Stomach (tissue), 4 donors: ENCODE measurements around the gene SIGMAR1.

Experiments
- CTCF ChIP-seq, 7 experiments: fragments of 450-650 bp in 4 of 7; fragments of 200-600 bp in 3 of 7; sonication (generic) in 3 of 7; IDR thresholded peaks; one replicate each; pipeline ENCODE4 v1.5.1; 2016 to 2019; ENCODE audit warnings: antibody characterized with exemption in 7 of 7, control low read depth in 2 of 7, mild to moderate bottlenecking in 1 of 7
- EP300 ChIP-seq: sonication (generic); formaldehyde crosslinking; IDR thresholded peaks from one replicate; pipeline ENCODE4 v1.6.1; 2017; ENCODE audit warnings: antibody characterized with exemption

- TF ChIP-seq EP300 (no peak), CTCF (IDR thresholded peaks at IDR 0.05) (no peak)
Measured at GRCh38 chr9:34651876-34652601, 14.5 kb upstream of the SIGMAR1 start, which contains the start of gene IL11RA.
